Cortex of kidney (tissue), 1 donor: ENCODE data around the gene ALKAL2.

Experiments
- DNase-seq: peaks from one replicate; lab custom pipeline; 2025; lab: John Stamatoyannopoulos, UW

ALKAL2 gene

DNA sequence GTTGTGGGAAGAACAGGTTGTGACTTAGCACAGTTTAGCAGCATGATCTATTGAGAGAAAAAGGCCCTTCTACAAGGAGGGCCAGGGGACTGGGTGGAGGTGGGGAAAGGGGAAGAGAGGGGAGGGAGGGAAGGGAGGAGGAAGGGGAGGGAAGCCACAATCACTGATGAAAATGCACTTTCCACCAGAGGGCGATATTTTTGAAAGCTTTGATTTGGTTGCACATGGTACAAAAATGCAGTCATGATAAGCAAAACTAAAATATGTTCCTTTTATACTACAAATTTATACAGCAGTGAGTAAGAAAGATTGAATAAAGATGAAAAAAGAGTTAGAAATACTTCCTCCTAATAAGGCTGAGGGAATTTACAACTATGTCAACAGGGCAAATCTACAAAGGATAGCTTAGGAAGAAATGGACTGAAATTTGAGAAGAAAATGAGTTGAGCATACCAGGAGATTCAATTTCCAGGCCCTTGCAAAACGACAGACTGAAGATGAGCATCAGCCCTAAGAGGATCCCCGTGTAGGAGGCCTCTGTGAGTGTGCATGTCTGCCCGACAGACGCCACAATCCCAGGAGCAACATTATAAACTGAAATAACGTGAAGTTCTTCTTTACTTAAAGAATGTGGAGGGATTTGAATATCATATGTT, 41.3 kb downstream of the ALKAL2 start:
- DNase-seq = no peak

DNA sequence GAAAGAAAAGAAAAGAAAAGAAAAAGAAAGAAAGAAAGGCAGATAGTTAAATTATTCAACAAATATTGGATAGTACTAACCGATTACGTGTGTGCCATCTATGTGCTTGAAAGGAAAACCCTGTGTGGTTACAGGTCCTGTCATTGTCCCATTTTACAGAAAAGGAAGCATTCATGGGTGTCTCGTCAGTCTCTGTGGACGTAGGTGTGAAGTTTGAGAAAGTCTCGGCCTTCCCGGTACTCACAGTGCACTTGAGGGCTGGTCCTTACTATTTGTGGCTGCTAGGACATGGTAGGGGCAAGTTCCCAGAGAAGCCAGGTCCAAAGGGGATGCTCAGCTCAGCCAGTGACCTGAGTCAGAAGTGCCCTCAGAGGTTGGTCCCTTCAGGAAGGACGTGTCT, 43.3 kb downstream of the ALKAL2 start:
- no peak for DNase-seq

DNA sequence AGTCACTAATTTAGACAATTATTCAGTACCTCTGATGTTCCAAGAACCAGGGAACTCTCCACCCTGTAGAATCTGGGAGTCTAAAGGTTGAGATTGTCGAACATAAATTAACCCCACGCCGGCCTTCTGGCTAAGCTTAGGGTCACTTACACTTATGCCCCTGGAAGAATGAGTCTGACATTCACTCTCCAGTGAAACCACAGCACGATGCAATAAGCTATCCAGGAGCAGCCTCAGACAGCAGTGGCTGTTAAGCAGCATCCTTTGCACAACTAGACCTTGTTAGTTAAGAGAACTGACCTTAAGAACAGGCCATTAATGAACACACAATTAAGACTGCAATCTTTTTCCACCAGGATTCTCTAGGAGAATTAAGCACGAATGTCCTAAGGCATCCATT, 49.0 kb downstream of the ALKAL2 start:
- no peak for DNase-seq

DNA sequence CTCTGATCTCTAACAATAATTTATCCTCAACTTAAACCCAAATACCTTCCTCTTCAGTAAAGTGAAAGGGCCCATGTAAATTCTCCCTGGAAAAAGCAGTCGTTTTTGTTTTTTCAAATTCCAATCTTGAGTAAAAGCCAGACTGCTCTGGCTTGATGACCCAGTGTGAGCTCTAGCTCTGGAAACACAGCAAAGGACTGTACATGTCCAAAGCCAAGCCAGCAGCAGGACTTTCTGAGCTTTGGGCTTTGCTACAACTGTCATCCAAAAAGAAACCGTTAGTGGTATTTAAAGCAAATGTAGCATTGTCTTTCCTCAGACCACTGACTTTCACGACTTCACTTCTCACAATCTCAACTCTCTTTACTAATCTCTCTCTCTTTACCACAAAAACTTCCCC, 49.5 kb downstream of the ALKAL2 start:
- DNase-seq = no peak

DNA sequence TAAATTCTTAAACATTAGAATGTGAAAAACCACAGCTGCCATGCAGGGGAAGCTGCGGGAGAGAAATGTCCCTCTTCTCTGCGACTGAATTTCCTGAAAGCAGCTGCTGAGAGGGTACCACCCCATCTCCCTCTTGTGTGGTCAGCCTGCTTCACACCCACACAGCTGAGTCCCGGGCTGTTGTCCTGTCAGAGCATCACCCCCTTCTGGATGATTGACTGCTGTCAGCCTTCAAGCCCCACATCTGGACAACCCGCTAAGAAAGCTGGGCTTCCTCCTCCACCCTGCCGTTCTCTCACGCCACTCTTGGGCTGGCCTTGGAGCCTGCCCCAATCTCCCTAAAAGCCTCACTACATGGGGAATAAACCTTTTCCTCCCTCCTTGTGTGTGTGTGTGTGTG, 50.0 kb downstream of the ALKAL2 start:
- DNase-seq = no peak

DNA sequence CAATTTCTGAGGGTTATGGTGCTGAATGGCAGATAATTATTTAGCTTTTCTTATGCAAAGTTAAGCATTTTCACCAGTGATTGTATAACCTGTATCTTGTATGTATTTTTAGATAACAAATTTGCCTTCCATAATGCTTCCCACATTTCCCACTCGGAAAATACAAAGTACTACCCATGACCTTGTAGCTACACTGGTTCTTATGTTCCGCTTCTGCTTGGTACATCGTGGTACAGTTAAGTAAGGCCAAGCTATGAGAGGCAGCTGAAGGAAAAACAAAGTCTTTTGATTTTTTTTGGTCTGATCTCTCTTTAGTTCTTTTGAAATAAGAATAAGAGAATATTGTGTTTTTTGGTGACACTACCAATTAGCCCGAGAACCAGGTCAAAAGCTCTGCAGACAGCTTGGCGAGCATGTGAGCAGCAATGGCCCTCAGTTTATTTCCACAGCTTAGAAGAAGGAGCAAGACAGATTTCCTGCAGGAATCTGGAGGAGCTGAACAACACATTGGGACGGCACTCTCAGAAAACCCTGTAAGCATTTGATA, 50.8 kb downstream of the ALKAL2 start:
- DNase-seq = no peak

DNA sequence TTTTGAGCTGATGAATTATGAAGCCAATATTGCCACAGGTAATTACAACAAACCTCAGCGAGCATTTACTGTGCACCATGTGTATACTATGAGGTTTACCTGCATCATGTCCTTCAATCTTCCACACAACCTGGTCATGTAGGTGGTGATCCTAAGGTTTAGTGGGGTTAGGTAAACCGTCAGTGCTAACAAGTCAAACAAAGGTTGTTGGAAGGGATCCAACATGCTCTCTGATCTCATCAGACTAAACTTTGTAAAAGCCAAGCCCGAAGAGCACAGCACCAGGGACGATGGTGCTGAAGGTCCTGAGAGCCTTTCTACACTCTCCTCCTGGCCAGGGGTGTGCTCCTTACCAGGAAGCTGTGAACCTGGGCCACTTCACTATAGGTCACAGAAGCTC, 53.5 kb downstream of the ALKAL2 start:
- no peak for DNase-seq

DNA sequence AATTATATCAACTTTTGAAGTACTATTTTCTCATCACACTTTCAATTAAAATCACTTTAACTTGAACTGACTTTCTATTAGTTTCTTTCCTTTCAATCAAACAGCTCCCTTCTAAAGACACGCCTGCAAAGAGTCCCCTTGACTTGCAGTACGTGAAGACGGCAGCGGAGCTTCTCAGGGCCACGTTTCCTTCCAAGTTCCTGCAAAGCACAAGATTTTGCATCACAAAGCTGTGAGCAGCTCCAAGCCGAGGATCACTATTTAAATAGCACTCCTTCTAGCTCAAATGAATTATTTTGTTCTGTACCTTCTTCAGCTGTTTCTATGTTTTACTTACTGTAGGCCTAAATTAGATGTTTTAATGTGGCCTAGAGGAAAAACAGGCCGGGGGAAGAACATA, 54.9 kb downstream of the ALKAL2 start:
- no peak for DNase-seq

DNA sequence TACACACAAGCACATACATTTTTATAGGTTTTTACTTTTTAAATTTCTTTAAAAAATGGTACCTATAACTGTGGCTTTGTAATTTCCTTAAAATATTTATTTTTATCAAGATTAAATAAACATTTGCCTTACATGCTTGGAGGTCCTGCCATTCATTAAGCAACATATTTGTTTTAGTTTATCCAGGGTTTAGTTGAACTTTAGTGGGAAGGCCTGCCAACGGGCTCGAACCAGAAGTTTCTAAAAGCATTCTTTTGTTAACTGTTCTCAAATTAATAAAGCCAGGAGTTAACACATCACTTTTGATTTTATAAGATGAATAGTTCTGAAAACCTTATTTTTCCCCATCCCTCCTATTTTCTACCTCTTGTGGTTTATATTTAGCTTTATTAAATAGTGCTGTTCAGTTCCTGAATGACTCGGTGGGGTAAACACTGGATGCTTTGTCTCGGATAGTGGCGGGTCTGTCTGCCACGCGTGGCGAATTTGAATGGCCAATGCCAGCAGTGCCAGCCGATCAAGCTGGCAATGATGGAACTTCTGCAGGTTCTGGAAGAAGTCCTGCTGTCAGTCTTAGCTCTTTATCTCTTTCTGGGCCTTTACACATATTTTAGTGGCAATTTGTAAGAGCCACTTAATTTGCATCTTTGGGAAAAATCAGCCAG, 56.2 kb downstream of the ALKAL2 start:
- DNase-seq = no peak
